GM21390 (cell line): ENCODE results near the gene COPS6.

Source experiments
- ATAC-seq: cut with Tn5 transposase; IDR thresholded peaks from one replicate; pipeline ENCODE4 v1.9.1; 2021; ENCODE audit not compliant: unreplicated experiment

The COPS6 gene

GRCh38 chr7:100079024-100079560 is 9.7 kb upstream of the COPS6 start:
- no peak for ATAC-seq

GRCh38 chr7:100080907-100081534 is 7.7 kb upstream of the COPS6 start:
- peak; percentile 25 for ATAC-seq

- peak; percentile 70 for ATAC-seq
Observed at GRCh38 chr7:100081535-100082102, 7.2 kb upstream of the COPS6 start, which contains the start of gene ZNF3. Gene ZNF3 (minus strand): TSS chr7:100081723. CDS start chr7:100077357, 4,366 bp downstream.

GRCh38 chr7:100082978-100083377 is 5.8 kb upstream of the COPS6 start:
- no peak for ATAC-seq

GRCh38 chr7:100085515-100085914 is 3.3 kb upstream of the COPS6 start:
- ATAC-seq: no peak

GRCh38 chr7:100087055-100087750 is 1.6 kb upstream of the COPS6 start:
- ATAC-seq: no peak

- ATAC-seq: no peak
Observed at GRCh38 chr7:100088095-100088620, 611 bp upstream of the COPS6 start.

- no peak for ATAC-seq
Observed at GRCh38 chr7:100089458-100090196, 858 bp downstream of the COPS6 start.

- ATAC-seq: no peak
Observed at GRCh38 chr7:100090527-100091410, 2.0 kb downstream of the COPS6 start.

- no peak for ATAC-seq
Observed at GRCh38 chr7:100091411-100092181, 2.8 kb downstream of the COPS6 start.

- ATAC-seq: no peak
Observed at GRCh38 chr7:100093054-100093453, 4.3 kb downstream of the COPS6 start.

- ATAC-seq: no peak
Observed at GRCh38 chr7:100093498-100093897, 4.7 kb downstream of the COPS6 start.

GRCh38 chr7:100093925-100094486 is 5.2 kb downstream of the COPS6 start:
- no peak for ATAC-seq

- ATAC-seq: no peak
Observed at GRCh38 chr7:100095289-100095688, 6.5 kb downstream of the COPS6 start.

GRCh38 chr7:100095704-100096103 is 6.9 kb downstream of the COPS6 start:
- no peak for ATAC-seq

GRCh38 chr7:100098913-100099312 is 10.1 kb downstream of the COPS6 start:
- no peak for ATAC-seq

- ATAC-seq: no peak
Observed at GRCh38 chr7:100099452-100099851, 10.7 kb downstream of the COPS6 start.

GRCh38 chr7:100100420-100101015 is 11.7 kb downstream of the COPS6 start:
- ATAC-seq: peak; percentile 63
